ENCODE results near the gene DST.

Gene DST

GRCh38 chr6:56475736-56476457 lies 166.8 kb downstream of the DST start:
- no peak for DNase-seq

GRCh38 chr6:56474532-56474931 lies 168.2 kb downstream of the DST start:
- no peak for DNase-seq

DNA sequence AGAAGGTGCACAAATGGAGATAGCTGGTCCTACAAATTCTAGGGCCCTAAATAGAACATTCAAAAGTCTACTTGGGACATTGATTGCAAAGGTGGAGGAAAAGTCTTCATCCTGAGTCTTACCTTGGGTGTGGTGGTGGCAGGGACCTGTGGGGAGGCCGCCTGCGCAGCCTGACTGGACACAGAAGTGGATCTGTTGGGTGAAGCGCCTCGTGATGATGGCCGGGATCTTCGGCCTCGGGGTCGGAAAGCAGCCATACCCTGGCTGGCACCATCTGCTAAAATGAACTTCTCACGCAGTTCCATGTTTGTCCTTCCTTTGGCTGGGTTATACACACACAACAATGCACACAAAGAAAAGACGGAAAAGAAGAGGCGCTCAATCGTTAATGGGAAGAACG lies 179.2 kb downstream of the DST start:
- DNase-seq = no peak

GRCh38 chr6:56459030-56459805 lies 183.5 kb downstream of the DST start:
- no peak for DNase-seq

- DNase-seq = peak in 1 of 6 experiments; percentile 1
Observed at GRCh38 chr6:56458324-56458884, 184.3 kb downstream of the DST start.

- no peak for DNase-seq
Observed at GRCh38 chr6:56456785-56457184, 185.9 kb downstream of the DST start.

- no peak for DNase-seq
Observed at GRCh38 chr6:56450882-56451739, 191.6 kb downstream of the DST start.

GRCh38 chr6:56450376-56450775 lies 192.3 kb downstream of the DST start:
- no peak for DNase-seq

DNA sequence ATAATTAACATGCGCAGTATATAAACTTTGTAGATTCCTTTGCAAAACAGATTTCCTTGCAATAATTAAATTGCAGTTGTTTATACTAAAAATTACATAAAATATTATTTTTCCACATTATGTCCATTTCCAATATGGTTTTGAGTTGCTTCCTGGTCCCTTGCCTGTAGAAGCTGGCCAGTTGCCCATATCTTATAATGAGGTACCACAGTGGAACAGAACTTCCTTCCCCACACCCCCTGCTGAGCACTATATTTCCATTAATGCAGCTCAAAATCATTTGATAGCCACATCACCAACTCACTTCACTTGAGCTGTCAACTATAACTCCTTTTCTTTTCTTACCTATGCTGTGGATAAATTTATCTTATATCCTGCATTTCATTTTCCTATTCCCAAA lies 194.6 kb downstream of the DST start:
- no peak for DNase-seq

- DNase-seq = no peak
Observed at GRCh38 chr6:56445818-56446217, 196.9 kb downstream of the DST start.

DNA sequence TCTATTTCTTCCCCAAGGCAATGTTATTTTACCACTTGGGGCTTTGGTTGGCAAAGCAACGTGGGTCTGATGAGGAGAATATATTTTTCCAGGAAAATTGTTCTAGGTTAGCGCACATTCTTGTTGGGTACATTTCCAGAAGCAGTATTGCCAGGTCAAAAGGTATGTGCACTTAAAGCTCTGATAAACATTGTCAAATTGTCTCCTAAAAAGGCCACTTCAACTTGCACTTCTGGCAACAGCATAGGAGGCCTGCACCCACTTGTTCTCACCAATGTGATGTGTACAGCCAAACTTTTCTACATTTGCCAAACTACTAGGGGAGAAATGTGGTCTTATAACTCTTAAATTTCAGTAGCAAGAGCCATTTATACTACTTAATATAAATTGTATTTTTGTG lies 197.8 kb downstream of the DST start:
- DNase-seq = no peak

- DNase-seq = no peak
Observed at GRCh38 chr6:56440551-56440981, 202.1 kb downstream of the DST start.

GRCh38 chr6:56437171-56437900 lies 205.4 kb downstream of the DST start:
- no peak for DNase-seq

DNA sequence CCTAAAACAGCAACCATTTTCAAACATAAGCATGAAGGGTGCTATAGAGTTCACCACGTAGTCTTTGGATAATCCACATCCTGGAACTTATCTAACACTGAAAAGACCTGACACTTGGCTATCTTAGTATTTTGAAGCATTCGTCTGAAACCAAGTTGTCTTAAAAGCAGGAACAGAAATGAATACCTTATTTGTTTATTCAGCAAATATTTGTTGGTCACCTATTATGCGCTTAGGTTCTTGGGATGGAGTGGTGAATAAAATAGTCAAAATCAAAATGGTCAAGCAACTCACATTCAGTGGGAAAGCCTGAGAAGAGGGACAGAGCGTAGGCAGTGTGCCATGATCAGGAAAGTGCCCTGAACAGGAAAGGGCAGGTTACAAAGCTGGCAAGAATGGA lies 206.9 kb downstream of the DST start:
- DNase-seq = no peak

GRCh38 chr6:56435326-56435725 lies 207.4 kb downstream of the DST start:
- no peak for DNase-seq

GRCh38 chr6:56434606-56435005 lies 208.1 kb downstream of the DST start:
- no peak for DNase-seq

- no peak for DNase-seq
Observed at GRCh38 chr6:56433119-56433518, 209.6 kb downstream of the DST start.

DNA sequence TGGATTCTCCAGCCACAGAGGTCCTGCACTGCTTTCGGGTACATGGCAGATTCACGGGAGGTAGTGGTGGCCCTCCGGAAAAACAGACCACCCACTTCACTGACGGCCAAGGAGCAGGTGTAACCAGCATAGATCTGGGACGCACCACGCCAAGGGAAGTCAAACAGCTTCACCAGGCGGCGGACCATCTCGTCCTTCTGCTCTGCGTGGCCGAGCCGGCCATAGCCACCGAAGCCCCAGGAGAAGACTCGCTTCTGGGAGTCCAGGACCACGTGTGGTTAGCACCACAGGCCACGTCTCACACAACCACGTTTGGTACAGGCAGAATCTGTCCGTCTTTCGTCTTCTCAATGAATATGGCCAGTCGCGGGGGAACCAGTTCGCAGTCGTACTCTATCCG lies 210.5 kb downstream of the DST start:
- no peak for DNase-seq

DNA sequence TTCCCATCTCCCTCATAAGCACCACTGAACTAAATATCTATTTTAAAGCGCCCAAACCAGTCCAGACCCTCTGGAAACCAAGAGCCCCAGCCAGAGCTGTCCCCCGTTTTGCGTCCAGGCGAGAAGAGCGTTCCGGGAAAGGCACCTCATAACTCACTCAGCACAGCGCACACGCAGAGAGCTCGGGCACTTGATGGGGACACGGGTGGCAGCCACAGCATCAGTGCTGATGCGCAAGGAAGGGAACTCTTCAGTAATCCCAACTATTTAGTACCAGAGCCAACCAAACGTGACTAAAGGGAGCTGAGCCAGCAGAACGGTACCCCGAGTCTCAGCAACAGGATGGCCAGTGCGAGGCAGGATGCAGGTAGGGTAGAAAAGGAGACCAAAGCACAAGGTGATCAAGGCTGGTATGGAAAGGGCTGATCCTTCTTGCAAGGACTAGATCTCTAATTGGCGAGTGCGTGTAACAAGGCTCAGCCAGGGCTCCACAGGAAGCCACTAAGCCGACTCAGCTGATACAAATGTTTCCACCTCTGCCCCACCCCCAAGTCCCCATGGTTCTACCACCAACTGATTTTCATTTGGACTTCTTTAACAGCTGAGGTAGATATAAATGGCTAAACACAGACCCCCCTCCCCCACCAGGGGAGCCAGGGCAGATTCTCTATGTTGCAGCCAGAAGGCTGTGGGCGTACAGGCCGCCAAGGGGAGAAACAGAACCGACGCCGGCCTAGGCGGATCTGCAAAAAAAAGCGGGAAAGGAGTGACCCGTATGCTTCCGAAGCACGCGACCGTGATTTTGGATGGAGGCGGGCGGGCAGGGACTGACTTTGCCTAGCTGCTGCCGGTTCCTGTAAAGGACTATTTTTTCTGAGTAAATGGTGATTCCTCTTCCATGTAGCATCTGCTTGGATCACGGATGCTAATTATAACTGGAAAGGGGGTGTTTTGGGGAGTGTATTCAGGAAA lies 211.8 kb downstream of the DST start:
- DNase-seq = no peak

DNA sequence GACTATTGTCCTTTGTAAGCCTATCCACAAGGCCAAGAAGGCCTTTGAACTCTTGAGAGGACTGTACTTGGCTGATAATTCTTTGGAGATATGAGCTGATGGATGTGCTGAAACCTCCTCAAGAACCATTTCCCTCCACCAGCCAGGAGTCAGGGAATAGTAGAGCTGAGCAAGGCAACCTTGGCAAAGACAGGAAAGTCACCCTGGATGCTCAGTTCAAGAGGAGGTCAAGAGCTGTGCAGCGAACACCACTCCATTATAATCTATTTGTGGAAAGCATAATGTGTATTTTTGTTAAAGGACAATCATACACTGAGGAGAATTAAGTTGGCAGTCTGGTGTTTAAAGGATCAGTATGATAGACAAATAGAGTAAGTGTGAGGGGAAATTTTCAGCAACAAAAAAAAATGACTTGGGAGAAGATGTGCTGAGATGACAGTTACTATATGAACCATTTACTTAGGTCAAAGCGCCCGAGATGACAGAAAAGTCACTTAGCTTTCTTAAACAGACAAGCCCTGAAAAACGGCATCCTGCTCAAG lies 218.1 kb downstream of the DST start:
- DNase-seq = no peak

DNA sequence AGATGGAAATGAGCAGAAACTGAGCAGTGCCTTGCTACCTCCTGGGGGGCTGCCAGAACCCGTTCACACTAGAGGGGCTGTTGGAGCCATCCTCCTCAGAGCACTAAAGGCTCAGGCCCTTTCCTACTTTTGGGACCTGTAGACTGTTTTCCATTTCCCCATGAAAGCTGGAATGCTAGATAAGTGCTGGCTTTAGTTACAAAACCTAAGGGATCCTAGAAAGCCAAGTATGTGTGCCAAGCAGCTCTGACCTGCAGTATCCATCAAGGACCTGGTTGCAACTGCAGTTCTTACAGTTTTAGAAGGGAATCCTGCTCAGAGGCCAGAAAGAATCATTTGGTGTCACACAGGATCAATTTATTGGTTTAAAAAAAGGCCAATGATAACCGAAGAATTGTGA lies 218.6 kb downstream of the DST start:
- DNase-seq = no peak
